OCI-LY3 (cell line): Measurements from ENCODE around the gene SLC36A4.
A peak's percentile ranks its signal among the peaks of the same experiment; 100 is the strongest.

ENCODE experiments used
- H2AFZ ChIP-seq: fragments of 200-600, 300-600 bp; shearing (Covaris generic); 2 replicates; pipeline ENCODE4 v1.6.0; 2014; ENCODE audit warnings: antibody characterized with exemption, low read depth, low read length
- H3K27ac ChIP-seq: fragments of 200-600, 300-600 bp; sonication (generic); 2 replicates; pipeline ENCODE4 v1.5.1; 2014; ENCODE audit warnings: mild to moderate bottlenecking, low read length, moderate library complexity, mixed read lengths
- H3K27me3 ChIP-seq: fragments of 200-600, 300-600 bp; sonication (generic); 2 replicates; pipeline ENCODE4 v1.6.1; 2014; ENCODE audit warnings: low read depth, low read length, mixed read lengths
- H3K36me3 ChIP-seq: fragments of 200-600, 300-600 bp; sonication (generic); replicated peaks from 2 replicates; pipeline ENCODE3; 2014; ENCODE audit warnings: low read depth, low read length, mixed read lengths
- H3K4me1 ChIP-seq: fragments of 300-600, 200-600 bp; sonication (generic); 2 replicates; pipeline ENCODE4 v1.6.1; 2014; ENCODE audit warnings: low read length, mixed read lengths
- H3K4me2 ChIP-seq: fragments of 200-600, 300-600 bp; sonication (generic); 2 replicates; pipeline ENCODE4 v1.6.1; 2014; ENCODE audit warnings: low read length, mixed read lengths
- H3K4me3 ChIP-seq: fragments of 300-600, 200-600 bp; sonication (generic); 2 replicates; pipeline ENCODE4 v1.5.1; 2014; ENCODE audit warnings: antibody characterized with exemption, mild to moderate bottlenecking, low read length, moderate library complexity
- H3K79me2 ChIP-seq: fragments of 300-600, 200-600 bp; shearing (Covaris generic); 2 replicates; pipeline ENCODE4 v1.6.1; 2014; ENCODE audit warnings: mild to moderate bottlenecking, low read length, mixed read lengths
- H3K9ac ChIP-seq: fragments of 300-600, 200-600 bp; shearing (Covaris generic); 2 replicates; pipeline ENCODE4 v1.6.0; 2014; ENCODE audit warnings: mild to moderate bottlenecking, low read length, moderate library complexity
- H3K9me3 ChIP-seq: fragments of 200-600, 300-600 bp; shearing (Covaris generic); 2 replicates; pipeline ENCODE4 v1.6.1; 2014; ENCODE audit warnings: low read length, mixed read lengths; ENCODE audit not compliant: insufficient read depth
- H4K20me1 ChIP-seq: fragments of 200-600, 300-600 bp; sonication (generic); 2 replicates; pipeline ENCODE4 v1.6.1; 2016; ENCODE audit warnings: low read length, mixed read lengths; ENCODE audit not compliant: insufficient read depth
- CTCF ChIP-seq: fragments of 200-600, 300-600 bp; sonication (generic); IDR thresholded peaks from 2 replicates; pipeline ENCODE4 v1.5.1; 2014; ENCODE audit warnings: antibody characterized with exemption, low read length, low read depth
- EZH2phosphoT487 ChIP-seq: fragments of 200-600 bp; shearing (Covaris generic); IDR thresholded peaks from 2 replicates; pipeline ENCODE4 v1.6.1; 2018; ENCODE audit warnings: antibody characterized with exemption, mixed run types, low read depth

SLC36A4 gene

GRCh38 chr11:93159721-93160120 is 38.1 kb downstream of the SLC36A4 start:
- no peak overlapping the region for H3K9ac ChIP-seq
- no peaks in the 10 kb centered on the region for H3K9me3 ChIP-seq
- H2AFZ ChIP-seq, result no peak overlapping the region
- TF ChIP-seq CTCF (no peak), EZH2phosphoT487 (no peak)
- no peak overlapping the region for H3K4me2 ChIP-seq
- H3K36me3 ChIP-seq, result peaks cover 37% of the 10 kb centered on the region
- no peak overlapping the region for H3K4me3 ChIP-seq
- H3K79me2 ChIP-seq, result no peaks in the 10 kb centered on the region
- no peaks in the 10 kb centered on the region for H3K27me3 ChIP-seq
- H3K27ac ChIP-seq, result no peak overlapping the region
- H4K20me1 ChIP-seq, result no peaks in the 10 kb centered on the region
- H3K4me1 ChIP-seq, result no peaks in the 10 kb centered on the region

- Histone ChIP-seq H3K9me3 (no peaks in the 10 kb centered on the region), H4K20me1 (no peaks in the 10 kb centered on the region), H3K4me2 (no peak overlapping the region), H2AFZ (no peak overlapping the region), H3K4me3 (no peak overlapping the region), H3K27me3 (no peaks in the 10 kb centered on the region), H3K27ac (no peak overlapping the region), H3K9ac (no peak overlapping the region), H3K4me1 (no peaks in the 10 kb centered on the region), H3K79me2 (no peaks in the 10 kb centered on the region), H3K36me3 (peaks cover 16% of the 10 kb centered on the region)
- TF ChIP-seq CTCF (no peak), EZH2phosphoT487 (no peak)
These were observed 42.1 kb downstream of the SLC36A4 start for GRCh38 chr11:93155738-93156137.

GRCh38 chr11:93145390-93145915 is 52.3 kb downstream of the SLC36A4 start:
- Histone ChIP-seq H3K9ac (no peak overlapping the region), H3K9me3 (no peaks in the 10 kb centered on the region), H3K4me2 (no peak overlapping the region), H3K4me1 (peaks cover 16% of the 10 kb centered on the region), H3K27me3 (no peaks in the 10 kb centered on the region), H3K4me3 (no peak overlapping the region), H4K20me1 (peaks cover 4% of the 10 kb centered on the region; the same call in 1 of the 2 replicates), H3K27ac (no peak overlapping the region), H3K79me2 (no peaks in the 10 kb centered on the region), H3K36me3 (no peaks in the 10 kb centered on the region), H2AFZ (no peak overlapping the region)
- no peak for TF ChIP-seq EZH2phosphoT487
- no peak for TF ChIP-seq CTCF

DNA sequence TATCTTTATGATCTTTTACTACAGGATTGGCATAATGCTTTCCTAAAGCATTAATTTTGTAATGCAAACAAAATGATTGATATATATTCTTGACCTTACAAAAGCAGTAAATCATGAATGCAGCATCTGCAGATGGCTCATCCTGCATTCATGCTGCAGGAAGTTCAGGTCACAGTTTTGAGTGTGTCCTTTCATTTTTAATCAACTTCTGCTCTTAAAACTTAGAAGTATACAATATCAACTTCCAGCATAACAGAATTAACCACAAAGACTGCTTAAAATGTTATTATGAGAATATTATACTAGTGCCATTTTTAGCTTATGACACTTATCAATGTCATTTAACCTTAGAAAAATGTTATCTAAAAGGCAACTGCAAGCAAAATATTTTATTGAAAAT is 54.0 kb downstream of the SLC36A4 start:
- no peaks in the 10 kb centered on the region for H3K27me3 ChIP-seq
- peaks cover 4% of the 10 kb centered on the region; the same call in 1 of the 2 replicates for H4K20me1 ChIP-seq
- no peak overlapping the region for H3K4me3 ChIP-seq
- no peak overlapping the region for H3K9ac ChIP-seq
- no peak overlapping the region for H3K27ac ChIP-seq
- H3K4me2 ChIP-seq, result peak overlapping the region; percentile 14
- peaks cover 16% of the 10 kb centered on the region for H3K4me1 ChIP-seq
- no peaks in the 10 kb centered on the region for H3K79me2 ChIP-seq
- no peak overlapping the region for H2AFZ ChIP-seq
- H3K9me3 ChIP-seq, result no peaks in the 10 kb centered on the region
- no peaks in the 10 kb centered on the region for H3K36me3 ChIP-seq
- no peak for TF ChIP-seq CTCF
- TF ChIP-seq EZH2phosphoT487, result no peak
